ENCODE results near the gene ADGRB2.

Gene ADGRB2

DNA sequence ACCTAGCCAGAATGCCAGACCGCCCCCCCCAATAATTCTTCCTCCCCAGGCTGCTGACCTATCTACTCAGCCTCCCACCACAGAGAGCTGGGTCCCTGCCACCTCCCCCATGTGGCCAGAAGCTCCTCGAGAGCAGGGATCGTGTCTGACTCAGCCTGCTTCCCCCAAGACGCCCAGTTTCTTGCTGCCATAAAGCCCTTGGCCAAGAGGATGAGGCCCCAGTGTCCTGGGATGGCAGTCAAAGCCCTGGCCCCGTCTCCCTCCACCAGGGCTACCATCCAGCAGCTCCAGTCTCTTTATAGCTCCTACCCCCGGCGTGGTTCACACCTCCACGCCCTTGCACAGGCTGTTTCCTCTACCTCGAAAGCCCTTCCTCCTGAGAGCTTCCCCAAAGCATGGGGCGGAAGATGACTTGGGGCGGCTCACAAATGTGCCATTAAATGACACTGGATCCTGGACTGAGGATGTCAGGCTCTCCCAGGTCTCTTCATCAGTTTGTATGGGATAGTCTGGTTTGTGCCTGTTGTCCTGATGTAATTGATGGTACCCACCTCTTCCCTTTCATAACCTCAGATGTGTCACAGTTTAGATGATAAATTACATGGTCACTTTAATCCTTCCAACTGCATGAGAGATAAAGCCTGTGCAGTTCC lies 13.2 kb downstream of the ADGRB2 start:
- no peak for DNase-seq (ENCODE audit: low read depth in 1 of 2, low spot score in 1 of 2)

DNA sequence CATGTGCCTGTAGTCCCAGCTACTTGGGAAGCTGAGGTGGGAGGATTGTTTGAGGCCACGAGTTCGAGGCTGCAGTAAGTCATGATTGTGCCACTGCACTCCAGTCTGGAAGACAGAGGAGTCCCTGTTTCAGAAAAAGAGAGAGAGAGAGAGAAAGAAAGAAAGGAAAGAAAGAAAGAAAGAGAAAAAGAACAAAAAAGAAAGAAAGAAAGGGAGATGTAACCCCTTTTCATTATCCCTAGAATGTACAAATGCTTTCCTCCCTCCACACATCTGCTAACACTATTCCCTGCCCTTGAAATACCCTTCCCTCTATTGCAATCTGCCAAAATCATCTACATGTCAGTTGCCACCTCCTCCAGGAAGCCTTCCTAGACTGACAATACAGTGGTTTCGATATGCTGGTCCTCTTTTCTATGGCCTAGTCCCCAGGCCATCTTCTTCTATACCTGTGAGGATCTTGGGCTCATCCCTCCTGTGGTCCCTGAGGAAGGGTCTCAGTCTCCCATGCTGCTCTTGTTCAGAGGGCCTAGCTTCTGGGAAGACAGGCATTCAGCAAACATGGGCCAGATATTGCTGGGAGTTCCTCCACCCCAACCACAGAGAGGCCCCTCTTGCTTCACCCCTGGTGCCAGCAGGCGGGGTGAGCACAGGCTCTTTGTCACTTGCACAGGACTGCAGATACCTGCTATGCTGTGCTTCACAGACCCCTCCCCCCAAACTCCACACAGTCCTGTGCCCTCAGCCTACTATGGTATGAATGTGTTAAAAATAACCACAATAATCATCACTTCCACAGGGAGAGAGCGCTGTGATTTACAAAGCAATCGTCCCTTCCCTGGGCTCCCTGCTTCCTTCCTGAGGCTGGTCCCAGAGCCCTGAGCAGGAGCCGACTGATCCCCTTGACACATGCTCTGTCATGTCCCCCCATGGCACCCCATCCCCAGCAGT lies 14.1 kb downstream of the ADGRB2 start:
- DNase-seq (ENCODE audit: low read depth in 1 of 2, low spot score in 1 of 2): no peak

DNA sequence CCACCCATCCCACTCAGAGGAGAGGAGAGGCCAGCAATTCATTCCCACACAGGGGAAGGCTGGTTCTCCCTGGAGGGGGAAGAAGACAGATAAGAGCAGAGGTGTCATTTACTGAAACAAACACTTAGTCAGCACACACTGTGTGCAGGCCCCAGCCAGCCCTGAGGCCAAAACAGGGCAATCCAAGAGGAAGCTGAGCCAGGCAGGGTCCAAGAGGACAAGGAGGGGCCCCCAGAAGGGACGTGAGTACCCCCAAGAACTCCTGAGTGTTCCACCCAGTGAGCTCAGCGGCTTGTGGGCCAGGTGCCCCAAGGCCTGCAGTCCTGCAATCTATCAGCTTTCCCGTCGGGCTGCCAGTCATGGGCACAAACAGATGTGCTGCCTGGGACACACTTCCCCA lies 15.8 kb downstream of the ADGRB2 start:
- no peak for DNase-seq (ENCODE audit: low read depth in 1 of 2, low spot score in 1 of 2)

DNA sequence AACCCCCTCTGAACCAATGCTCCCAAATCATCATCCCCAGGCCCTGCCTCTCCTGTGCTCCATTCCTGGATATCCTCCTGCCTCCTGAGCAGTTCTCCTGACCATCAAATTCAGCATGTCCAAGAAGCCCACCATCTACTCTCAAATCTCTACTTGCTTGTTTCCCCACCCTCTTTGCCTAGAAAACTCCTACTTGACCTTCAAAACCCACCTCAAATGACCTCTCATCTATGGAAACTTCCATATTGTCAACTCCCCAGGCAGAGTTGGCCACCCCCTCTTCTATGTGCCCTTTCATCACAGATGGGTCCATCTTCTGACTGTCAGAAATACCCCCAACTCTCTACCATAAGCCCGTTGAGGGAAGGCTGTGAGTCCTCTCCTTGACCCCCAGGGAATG lies 16.8 kb downstream of the ADGRB2 start:
- DNase-seq (ENCODE audit: low read depth in 1 of 2, low spot score in 1 of 2): no peak

DNA sequence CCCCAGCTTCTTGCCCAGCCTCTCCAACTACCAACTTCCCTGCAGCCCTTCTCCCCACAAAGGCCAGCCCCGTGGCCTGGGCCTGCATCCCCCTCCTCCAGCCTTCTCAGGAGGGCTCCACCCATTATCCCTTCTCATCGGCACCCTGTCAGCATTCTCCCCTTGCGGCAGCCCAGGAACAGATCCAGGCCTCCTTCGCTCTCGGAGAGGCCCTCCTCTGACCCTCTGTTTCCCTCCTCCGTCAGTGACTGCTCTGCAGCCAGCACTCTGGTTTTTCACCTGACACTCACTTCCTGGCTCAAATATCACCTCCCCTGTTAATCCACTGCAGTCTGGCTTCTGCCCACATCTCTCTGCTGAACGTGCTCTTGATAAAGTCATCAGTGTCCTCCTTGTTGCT lies 17.5 kb downstream of the ADGRB2 start:
- DNase-seq (ENCODE audit: low read depth in 1 of 2, low spot score in 1 of 2): no peak

DNA sequence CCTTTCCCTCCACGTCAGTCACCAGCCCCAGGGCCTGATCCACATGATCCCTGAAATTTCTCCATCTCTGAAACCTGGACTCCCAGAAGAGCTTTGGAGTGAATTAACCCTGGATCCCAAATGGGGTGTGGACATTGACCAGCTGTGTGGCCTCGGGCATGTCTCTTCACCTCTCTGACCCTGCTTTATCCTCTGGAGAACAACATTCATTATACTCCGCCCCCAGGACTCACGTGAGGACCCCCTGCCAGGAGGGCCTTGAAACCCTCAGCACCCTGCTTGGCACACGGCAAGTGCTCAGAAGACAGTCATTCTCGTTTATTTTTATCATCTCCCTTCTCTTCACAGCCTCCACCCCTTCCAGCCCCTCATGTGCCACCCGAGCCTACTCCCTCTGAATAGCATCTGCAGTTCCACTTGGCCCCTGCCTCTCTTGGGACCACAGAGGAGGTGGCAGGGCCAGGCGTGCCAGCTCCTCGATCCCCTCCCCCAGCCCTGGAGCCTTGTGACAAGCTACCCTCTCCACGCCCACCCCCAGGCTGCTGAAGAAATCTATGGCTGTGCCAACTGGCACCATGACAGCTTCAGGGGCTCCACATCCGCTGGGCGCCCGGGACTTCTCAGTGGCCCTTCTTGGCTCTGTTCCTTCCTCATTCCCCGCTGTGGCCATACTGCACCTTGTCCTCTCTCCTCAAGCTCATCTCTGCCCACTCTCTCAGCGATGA lies 18.0 kb downstream of the ADGRB2 start:
- DNase-seq (ENCODE audit: low read depth in 1 of 2, low spot score in 1 of 2): no peak

DNA sequence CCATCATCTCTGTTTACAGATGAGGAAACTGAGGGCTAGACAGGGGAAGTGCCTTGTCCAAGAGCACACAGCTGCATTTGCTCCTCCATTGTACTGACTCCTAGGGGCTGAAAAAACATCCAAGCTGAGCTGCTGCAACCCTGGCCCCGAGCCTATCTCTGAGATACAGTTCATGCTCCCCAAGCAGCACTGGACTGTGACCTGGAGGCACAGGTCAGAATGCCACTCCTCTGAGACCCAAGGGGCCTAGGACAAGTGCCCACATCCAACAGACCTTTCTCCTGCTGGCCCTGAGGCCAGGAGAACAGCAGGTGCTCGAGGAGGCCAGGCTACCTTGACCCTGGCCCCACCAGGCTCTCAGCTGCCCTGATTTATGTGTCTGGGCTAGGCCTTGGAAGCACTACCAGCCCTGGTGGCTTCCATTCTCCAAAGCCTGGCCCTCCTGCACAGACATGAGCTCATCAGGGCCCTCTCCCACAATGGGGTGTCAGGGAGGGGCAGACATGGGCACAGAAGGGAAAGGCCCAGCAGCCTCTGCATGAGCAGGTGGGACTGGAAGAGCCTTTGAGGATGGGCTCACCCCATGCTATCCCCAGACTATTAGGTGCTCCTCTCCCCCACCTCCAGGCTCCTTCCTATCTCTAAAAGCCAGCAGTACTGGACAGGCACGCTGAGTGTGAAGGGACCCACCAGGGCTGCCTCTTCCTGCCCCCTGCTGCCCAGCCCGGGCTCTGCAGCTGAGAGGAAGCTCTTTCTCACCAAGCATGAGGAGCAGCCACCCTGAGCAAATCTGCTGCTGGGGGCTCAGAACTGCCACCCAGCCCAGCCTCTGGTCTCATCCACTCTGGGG lies 18.8 kb downstream of the ADGRB2 start:
- peak in 1 of 2 donors; percentile 27 for DNase-seq (ENCODE audit: low read depth in 1 of 2, low spot score in 1 of 2)

DNA sequence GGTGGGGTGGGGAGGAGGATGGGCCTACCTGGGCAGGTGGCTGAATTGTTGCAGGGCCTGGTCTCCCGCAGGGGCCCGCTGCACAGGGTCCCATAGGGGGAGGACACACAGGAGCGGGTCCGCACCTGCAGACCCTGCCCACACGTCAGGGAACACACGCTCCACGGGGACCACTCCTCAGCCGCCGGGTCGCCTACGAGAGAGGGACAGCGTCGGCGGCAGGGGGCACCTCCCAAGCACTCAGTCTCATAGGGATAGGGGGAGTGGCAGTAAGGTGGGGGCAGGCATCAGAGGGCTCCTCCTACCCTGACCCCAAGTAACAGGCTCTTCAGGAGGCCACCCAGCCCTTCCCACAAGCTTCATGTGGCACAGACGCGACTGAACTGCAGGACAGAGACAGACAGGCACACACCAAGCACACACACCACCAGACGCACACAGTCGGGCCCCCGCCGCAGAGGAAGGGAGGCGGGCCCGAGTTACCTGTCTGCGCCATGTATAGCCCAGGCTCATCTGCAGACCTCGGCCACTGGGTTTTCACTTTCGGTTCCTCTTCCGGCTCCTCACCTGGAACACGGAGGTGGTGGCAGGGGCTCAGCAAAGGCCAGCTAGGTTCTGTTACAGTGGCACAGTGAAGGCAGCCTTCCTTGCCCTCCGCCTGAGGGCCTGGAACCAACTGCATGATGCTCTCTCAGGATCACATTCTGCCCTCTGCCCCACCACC lies 19.8 kb downstream of the ADGRB2 start:
- DNase-seq (ENCODE audit: low read depth in 1 of 2, low spot score in 1 of 2): no peak

DNA sequence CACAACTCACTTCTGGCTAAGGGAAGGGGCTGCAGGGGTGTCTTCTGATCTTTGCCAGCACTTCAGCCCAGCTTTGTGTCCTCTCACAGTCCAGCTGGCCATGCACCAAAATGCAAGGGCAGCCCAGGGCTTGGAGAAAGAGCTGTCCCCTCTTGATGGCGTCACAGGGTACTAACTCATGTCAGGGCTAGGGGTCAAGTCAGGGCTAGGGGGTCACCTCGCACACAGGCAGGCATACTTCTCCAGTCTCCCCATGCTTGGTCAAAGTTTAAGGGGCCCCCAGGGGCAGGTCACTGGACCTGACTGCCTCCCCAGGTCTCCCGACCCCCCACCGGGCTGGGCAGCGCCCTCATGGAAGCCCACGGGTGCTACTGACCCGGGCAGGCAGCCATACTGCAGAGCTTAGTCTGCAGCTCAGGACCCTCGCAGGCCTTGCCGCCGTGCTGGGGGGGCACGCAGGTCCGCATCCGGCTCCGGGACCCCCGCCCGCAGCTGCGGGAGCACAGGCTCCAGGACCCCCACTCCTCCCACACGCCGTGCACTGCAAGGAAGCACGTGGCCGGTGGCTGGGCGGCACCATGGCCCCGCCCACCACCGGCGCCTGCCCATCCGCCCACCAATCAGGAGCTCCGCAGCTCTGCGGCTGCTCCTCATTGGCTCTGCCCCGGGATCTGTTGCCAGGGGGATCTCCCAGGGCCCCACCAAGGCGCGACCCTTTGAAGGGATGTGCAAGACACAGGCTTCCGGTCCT lies 21.5 kb downstream of the ADGRB2 start:
- no peak for DNase-seq (ENCODE audit: low read depth in 1 of 2, low spot score in 1 of 2)

DNA sequence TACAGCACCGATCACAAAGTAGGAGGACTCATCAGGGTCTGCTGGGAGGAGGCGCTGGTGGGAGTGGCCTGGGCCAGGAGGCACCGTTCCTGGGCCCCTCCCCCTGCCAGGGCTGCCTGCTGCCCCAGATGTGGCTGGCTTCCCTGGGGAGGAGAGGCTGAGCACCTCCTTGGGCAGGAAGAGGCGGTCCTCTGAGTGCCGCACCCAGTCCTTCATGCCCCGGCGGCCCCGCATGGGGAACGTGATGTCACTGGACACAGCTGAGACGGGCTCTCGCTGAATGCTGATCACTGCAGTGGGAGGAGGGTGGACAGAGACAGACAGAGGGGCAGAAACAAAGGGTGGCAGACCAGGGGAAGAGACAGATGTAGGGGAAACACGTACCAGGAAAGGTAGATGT lies 24.8 kb downstream of the ADGRB2 start:
- DNase-seq (ENCODE audit: low read depth in 1 of 2, low spot score in 1 of 2): peak in 1 of 2 donors; percentile 11

DNA sequence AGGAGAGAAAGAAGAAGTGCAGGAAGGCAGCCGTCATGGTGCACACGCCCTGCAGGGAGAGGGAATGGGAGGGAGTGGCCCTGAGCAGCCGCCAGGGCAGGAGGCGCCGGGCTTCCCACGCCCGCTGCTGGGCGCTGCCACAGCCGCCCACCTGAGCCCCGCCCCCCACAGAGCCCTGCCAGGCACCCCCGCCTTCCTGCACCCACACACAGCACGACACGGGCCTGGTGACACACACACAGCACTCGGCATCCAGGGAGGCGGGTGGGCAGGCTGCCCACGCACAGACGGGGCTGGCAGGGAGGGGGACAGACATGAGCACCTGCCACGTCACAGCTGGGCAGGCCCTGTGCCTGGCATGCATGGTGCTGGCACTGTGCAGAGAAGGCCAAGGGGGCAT lies 27.5 kb downstream of the ADGRB2 start:
- DNase-seq (ENCODE audit: low read depth in 1 of 2, low spot score in 1 of 2): no peak

DNA sequence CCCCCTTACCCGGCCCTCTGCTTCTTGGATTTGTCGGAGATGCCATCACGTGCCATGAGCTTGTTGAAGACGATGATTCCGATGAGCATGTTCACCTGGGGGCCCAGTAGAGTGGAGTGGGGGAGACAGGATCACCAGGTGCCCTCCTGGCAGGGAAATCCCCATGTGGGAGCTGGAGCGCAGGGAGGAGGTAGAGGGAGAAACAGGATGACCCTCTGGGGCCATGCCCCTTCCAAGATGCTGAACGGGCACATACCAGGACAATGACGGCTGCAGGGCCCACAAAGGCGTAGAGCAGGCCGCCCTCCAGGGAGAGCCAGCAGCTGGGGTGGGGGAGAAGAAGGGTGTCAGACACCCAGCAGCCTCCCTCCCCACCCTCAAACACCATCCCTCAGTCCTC lies 28.6 kb downstream of the ADGRB2 start:
- no peak for DNase-seq (ENCODE audit: low read depth in 1 of 2, low spot score in 1 of 2)

DNA sequence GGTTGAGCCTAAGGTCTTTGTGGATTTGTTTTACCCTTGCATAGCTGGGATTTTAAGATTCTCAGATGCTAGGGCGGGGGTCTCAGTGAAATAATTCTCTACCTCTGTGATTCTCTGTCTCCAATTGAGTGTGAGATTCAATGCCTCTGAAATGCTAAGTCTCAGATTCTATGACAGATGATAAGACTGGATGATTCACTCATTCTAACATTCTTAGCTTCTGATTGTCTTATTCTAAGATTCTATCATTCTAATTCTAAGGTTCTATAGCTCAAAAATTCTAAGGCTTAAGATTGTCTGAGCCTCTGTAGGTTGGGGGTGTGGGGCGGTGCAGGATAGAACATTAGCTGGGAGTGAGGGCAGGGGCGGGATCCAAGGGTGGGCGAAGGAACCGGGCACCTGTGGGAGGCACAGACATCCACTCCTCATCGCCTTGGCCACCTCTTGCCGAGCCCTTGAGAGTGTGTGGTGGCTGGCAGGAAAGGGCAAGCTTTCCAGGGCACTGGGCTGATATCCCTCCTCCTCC lies 29.5 kb downstream of the ADGRB2 start:
- no peak for DNase-seq (ENCODE audit: low read depth in 1 of 2, low spot score in 1 of 2)

DNA sequence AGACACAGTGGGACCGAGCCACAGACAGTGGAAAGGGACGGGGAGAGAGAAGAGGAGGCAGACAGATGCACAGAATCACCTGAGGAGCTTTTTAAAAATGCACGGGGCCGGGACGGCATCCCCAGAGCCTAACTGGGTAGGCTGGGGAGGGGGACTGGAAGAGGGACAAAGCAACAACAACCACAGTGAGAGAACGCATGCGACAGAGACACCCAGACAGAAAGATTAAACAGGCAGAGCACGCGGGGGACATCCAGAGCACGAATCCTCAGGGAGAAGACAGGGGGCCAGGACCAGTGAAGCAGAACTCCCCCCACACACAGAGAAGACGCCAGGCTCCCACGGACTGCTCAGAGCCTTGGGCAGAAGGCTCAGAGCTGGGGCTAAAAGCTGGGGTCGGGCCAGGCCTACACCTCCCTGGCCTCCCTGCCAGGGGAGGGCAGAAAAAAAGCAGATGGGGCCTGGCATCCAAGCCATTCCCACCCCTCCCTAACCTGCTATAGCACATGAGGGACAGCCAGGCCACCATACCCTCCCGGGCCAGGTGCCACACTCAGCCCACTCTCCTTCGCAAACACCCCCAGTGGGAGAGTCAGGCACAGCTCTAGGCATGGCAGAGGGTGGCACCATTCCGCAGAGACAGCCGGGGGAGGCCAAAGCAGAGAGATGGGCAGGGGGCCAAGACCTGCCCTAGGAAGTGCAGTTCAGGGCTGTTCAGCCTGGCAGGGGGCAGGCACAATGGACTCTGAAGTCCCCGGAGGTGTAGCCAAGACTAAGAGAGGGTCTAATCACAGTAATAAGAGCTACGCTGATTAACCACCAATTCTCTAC lies 30.5 kb downstream of the ADGRB2 start:
- no peak for DNase-seq (ENCODE audit: low read depth in 1 of 2, low spot score in 1 of 2)

DNA sequence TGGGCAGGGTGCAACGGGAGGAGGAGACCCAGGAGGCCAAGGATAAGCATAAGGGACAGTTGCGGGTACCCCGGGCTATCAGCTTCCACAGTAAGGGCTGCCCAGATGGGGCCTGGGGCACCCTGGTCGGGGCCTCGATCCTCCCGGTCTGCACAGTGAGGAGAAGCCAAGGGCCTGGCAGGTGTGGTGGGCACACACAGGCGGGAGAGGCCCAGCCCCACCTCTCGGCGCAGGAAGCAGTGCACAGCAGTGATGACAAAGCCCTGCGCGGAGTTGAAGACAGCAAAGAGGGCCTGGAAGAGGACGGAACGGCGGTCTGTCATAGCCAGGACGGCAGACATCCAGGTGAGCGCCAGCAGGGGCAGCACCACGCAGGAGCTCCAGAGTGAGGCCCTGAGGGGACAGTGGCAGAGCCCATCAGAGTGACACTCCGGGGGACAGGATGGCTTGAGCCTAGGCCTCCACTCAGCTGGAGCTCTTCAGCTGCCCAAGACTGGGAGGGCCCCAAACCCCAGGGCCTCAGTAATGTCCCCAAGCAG lies 31.3 kb downstream of the ADGRB2 start:
- DNase-seq (ENCODE audit: low read depth in 1 of 2, low spot score in 1 of 2): no peak

DNA sequence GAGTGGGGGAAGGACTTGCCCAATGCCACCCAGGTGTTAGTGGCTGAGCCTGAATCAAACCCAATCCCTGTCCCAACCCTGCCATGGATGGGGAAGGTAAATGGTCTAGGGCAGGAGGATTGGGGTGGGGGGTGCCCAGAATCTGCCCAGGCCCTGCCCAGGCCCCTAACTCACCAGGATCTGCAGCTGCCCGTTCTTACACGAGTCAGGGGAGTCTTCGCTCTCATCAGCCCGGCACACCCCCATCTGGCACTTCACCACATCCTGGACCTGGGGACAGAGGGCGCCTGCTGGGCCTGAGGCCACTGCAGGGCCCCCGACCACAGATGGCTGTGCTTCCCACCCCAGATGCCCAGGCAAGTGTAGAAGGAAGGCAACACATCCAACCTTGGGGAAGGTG lies 31.8 kb downstream of the ADGRB2 start:
- no peak for DNase-seq (ENCODE audit: low read depth in 1 of 2, low spot score in 1 of 2)

DNA sequence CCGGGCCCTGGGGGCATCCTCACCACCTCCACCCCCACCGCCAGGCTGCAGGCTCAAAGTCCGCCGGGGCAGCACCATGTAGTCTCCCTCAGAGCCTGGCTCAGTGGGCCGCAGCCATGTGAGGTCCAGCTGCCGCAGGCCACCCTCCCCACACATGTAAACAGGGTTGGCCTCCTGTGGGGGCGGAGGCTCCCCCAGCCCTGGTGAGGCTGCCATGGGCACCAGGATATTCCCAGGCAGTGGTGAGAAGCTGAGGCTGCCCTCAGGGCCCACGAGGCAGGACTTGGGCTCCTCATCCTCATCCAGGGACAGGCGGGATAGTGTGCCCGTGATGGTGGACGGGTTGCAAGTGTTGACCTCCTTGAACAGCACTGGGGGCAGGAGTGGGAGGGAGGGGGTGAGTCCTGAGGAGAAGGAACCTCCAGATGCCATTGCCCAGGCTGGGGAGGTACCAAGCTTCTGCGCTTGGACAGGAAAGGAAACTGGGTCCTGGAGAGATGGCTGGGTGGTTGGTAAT lies 33.0 kb downstream of the ADGRB2 start:
- DNase-seq (ENCODE audit: low read depth in 1 of 2, low spot score in 1 of 2): no peak

All from activated CD4-positive, alpha-beta T cell treated with anti-CD3 and anti-CD28 coated beads, Interleukin-2, amount 50 U/mL, for 24 hours (primary cell).